ENCODE data around the gene ARHGAP10. TPM values are rescaled to one million over a fixed set of nuclear protein-coding genes. Genes with fewer than 3 reads are reported as not detected.
"Not testable (repeated sequence)": the region's sequence is repeated elsewhere in the genome, so short reads cannot be mapped to it uniquely, and the experiment has no call there.

Gene ARHGAP10
- total RNA-seq, 1 donor from 2014 or later = 48.0 TPM

GRCh38 chr4:148067301-148067916 lies 335.5 kb downstream of the ARHGAP10 start:
- DNase-seq = no peak

- peak; percentile 51 for DNase-seq
These were observed 336.4 kb downstream of the ARHGAP10 start for GRCh38 chr4:148068065-148068911.

- no peak for DNase-seq
These were observed 337.4 kb downstream of the ARHGAP10 start for GRCh38 chr4:148069086-148069894.

DNA sequence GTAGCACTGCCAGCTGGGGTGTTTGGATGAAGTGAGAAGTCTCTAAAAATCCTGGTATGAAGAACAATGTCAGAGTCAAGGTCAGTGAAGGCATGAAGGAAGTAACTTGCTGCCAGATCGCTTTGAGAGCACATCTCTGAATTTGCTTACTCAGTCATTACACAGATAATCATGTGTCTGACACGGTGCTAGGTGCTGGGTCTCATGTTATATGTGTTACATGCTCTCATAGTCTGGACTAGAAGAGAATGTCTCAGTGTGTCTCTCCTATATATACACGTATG lies 337.9 kb downstream of the ARHGAP10 start:
- DNase-seq = no peak

- no peak for DNase-seq
These were observed 339.1 kb downstream of the ARHGAP10 start for GRCh38 chr4:148071009-148071408.

DNA sequence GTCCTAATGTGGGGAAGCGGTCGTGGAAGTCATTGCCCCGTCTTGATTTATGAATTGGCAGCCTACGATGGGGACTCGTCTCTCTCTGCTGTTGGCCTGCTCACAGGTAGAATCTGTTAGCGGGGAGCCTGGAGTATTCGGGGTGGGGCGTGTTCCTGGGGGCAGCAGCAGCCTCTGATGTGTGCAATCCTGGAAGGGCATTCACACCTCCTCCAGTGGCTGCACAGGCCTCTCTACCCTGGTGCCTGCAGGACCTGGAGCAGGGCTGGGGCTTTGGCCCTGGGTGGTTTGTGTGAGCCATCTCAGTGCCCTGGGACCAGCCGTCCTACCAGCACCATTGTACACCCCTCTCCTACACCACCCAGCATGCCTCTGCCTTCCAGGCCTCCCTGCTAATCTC lies 340.9 kb downstream of the ARHGAP10 start:
- DNase-seq = no peak

DNA sequence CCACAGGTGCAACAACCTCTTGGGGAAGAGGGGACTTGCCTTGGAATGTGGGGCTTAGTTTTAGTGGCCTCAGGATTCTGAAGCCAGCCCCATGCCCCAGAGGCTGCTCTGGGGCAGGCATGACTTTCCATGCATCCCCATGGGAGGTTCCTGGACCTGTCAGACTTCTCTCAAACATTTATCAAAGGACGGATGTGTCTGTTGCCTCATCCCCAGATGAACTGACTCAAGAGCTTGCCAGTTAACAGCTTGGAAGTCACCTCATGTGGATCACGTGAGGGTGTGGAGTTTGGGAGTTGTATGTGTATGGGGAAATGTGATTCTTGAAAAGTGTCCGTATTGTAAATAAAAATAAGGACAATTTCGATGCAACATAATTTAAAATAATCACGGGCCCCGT lies 341.5 kb downstream of the ARHGAP10 start:
- no peak for DNase-seq

DNA sequence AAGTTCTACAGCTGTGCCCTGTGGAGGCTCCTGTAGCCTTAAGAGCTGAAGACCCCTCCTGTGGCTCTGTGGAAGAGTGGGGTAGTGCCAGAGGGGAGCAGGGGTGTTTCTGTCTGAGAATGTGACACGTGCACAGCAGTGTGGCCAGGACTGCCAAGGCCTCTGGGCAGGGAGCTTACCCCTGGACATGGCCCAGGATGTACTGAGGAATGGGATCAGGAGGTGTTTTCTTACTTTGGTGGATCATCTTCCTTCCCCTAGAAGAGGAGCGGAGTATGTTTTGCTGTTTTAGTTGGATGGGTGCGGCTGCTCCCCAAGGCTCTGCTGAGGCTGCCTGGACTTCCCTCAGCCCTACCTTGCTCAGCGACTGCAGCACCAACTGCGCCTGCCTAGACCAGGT lies 342.6 kb downstream of the ARHGAP10 start:
- no peak for DNase-seq

- DNase-seq = no peak
These were observed 343.6 kb downstream of the ARHGAP10 start for GRCh38 chr4:148075438-148075837.

GRCh38 chr4:148076964-148077363 lies 345.1 kb downstream of the ARHGAP10 start:
- no peak for DNase-seq

- no peak for DNase-seq
These were observed 345.7 kb downstream of the ARHGAP10 start for GRCh38 chr4:148077581-148077980.

GRCh38 chr4:148078061-148078460 lies 346.2 kb downstream of the ARHGAP10 start:
- peak; percentile 15 for DNase-seq

GRCh38 chr4:148079961-148080360 lies 348.1 kb downstream of the ARHGAP10 start:
- DNase-seq = no peak

- no peak for DNase-seq
These were observed 349.4 kb downstream of the ARHGAP10 start for GRCh38 chr4:148081267-148081666.

DNA sequence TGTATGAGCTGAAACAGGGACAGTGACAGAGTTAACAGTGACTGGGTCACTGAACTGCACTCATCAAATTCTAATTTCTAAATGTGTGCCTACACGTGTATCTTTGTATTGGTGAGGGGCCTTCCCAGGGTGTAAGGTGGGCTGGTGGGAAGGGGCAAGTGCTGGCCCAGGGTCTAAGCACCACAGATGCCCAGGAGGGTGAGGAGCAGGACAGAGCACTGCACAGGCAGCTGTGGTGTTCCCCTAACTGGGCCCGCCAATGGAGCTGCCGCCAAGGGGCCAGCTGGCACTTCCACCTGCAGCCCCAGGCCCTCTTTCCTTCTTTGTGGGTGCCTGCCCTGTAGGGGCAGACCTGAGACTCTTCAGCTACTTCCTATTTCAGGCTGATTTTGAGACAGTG lies 349.9 kb downstream of the ARHGAP10 start:
- no peak for DNase-seq

- not testable (repeated sequence) for DNase-seq
These were observed 351.2 kb downstream of the ARHGAP10 start for GRCh38 chr4:148083073-148083472.

GRCh38 chr4:148089624-148090023 lies 357.7 kb downstream of the ARHGAP10 start:
- DNase-seq = no peak

DNA sequence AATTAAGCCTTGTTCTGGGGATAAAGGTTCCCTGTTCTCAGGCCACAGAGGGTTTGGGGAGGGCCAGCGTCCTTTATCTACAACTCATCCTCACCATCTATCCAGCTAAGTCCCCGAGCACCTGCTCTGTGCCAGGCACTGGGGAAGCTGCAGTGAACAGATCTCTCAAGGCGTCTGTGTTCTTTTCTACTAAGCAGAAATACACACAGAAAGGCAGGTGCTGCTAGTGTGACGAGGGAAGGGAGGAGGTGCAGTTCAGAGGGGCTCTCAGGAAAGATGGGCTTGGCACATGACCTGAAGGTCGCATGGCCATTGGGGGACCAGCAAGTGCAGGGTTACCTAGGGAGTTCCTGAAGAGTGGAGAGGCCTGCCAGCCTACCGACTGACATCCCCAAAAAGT lies 358.1 kb downstream of the ARHGAP10 start:
- no peak for DNase-seq

GRCh38 chr4:148090503-148091476 lies 358.9 kb downstream of the ARHGAP10 start:
- no peak for DNase-seq

DNA sequence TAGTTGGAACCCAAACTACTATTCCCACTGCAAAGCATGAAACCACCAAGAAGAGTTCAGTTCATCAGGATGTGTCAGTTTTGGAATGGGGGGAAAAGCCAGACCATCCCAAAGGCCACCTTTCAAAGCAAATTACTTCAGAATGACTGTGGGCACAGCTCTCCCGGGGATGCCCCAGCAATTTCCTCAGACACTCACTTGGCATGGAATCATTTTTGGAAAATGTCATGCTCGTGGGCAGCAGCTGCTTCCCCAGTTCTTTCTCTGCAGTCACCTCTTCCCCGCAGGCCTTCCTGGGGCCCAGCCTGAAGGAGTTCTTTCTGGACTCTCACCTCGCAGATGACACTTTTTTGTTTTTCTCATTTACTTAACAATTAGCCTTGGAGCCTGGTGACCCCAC lies 360.0 kb downstream of the ARHGAP10 start:
- no peak for DNase-seq

DNA sequence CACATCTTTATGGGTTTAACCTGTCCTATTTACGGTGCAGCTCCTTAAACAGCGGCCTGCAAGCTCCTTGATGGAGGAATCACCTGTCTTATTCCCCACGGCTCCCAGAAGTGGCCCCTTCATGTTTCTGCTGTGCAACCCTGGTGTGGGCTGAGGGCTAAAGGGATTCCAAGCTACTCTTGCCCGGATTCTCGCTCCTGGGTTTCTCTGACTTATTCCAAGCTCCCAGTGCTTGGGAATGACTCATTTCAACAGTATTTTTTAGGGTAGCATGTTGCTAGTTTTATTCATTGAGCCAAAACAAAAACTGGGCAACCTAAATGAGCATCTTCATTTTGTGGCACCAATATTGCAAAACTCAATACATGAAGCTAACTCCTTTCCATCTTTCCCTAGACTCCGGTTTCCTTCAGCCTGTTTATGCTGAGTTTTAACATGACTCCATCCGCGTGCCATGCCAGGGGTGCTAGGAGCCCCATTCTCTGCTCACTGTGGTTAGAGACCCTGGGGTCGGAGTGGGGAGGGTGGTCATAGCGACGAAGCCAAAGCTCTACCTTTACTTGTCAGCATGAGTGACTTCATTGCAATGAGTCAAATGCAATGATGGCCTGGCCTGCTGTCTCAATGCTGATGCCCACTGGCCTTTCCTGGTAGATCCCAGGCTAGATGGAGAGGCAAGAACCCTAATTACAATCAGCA lies 360.6 kb downstream of the ARHGAP10 start:
- DNase-seq = no peak
